MM.1S (cell line): ENCODE results near the gene SLC44A5.

ENCODE experiments used
- CTCF ChIP-seq: fragments of 300-600 bp; sonication (generic); IDR thresholded peaks from 2 replicates; pipeline ENCODE4 v1.5.1; 2016; ENCODE audit warnings: antibody characterized with exemption, low read length, mixed read lengths
- EZH2 ChIP-seq: fragments of 300-600 bp; sonication (generic); optimal IDR thresholded peaks from 2 replicates; pipeline ENCODE3; 2017; ENCODE audit warnings: low read depth, mild to moderate bottlenecking, antibody characterized with exemption, low read length, mixed read lengths

- TF ChIP-seq CTCF (no peak), EZH2 (no peak)
Measured at GRCh38 chr1:75328691-75329090, 282.2 kb downstream of the SLC44A5 start.
